Lower leg skin (tissue), 3 donors: ENCODE results near the gene BIRC6.

Source experiments
- CTCF ChIP-seq, 3 donors: fragments of 450-650 bp; IDR thresholded peaks; one replicate each; pipeline ENCODE4 v1.5.1; 2016; ENCODE audit warnings: antibody characterized with exemption in 3 of 3, mild to moderate bottlenecking in 3 of 3, moderate library complexity in 2 of 3
- POLR2A ChIP-seq, 2 donors: fragments of 450-650 bp; IDR thresholded peaks; one replicate each; pipeline ENCODE4 v1.6.1; 2016 to 2017; ENCODE audit warnings: antibody characterized with exemption in 2 of 2, mild to moderate bottlenecking in 1 of 2, moderate library complexity in 1 of 2

GRCh38 chr2:32457814-32458213 is 101.0 kb downstream of the BIRC6 start:
- TF ChIP-seq POLR2A (IDR thresholded peaks at IDR 0.05) (no peak), CTCF (IDR thresholded peaks at IDR 0.05) (no peak)
